GM21360 (cell line): ENCODE data around the gene SBK1.
"Not testable (repeated sequence)": the region's sequence is repeated elsewhere in the genome, so short reads cannot be mapped to it uniquely, and the experiment has no call there.

Source experiments
- ATAC-seq: cut with Tn5 transposase; IDR thresholded peaks from one replicate; pipeline ENCODE4 v1.9.1; 2021; ENCODE audit warnings: mild to moderate bottlenecking, moderate library complexity; ENCODE audit not compliant: unreplicated experiment

The SBK1 gene

GRCh38 chr16:28291651-28292626, at the start of gene SBK1:
SBK1 (plus strand) TSS chr16:28292525; CDS start chr16:28317392, 24,867 bp downstream.
- ATAC-seq, result peak; percentile 90

- not testable (repeated sequence) for ATAC-seq
Measured at GRCh38 chr16:28249483-28249882, 42.8 kb upstream of the SBK1 start.

GRCh38 chr16:28250999-28251398, 41.3 kb upstream of the SBK1 start:
- no peak for ATAC-seq

- ATAC-seq, result no peak
Measured at GRCh38 chr16:28254158-28254557, 38.2 kb upstream of the SBK1 start.

GRCh38 chr16:28255838-28256237, 36.5 kb upstream of the SBK1 start:
- ATAC-seq, result no peak

GRCh38 chr16:28257256-28257655, 35.1 kb upstream of the SBK1 start:
- ATAC-seq, result no peak

- ATAC-seq, result no peak
Measured at GRCh38 chr16:28258567-28258966, 33.8 kb upstream of the SBK1 start.

- no peak for ATAC-seq
Measured at GRCh38 chr16:28259091-28259780, 33.1 kb upstream of the SBK1 start.

GRCh38 chr16:28259781-28260150, 32.6 kb upstream of the SBK1 start:
- no peak for ATAC-seq

- no peak for ATAC-seq
Measured at GRCh38 chr16:28260193-28260592, 32.1 kb upstream of the SBK1 start.

- ATAC-seq, result no peak
Measured at GRCh38 chr16:28261942-28262341, 30.4 kb upstream of the SBK1 start.

- ATAC-seq, result no peak
Measured at GRCh38 chr16:28263305-28263704, 29.0 kb upstream of the SBK1 start.

GRCh38 chr16:28264656-28265055, 27.7 kb upstream of the SBK1 start:
- ATAC-seq, result no peak

- ATAC-seq, result no peak
Measured at GRCh38 chr16:28265822-28266221, 26.5 kb upstream of the SBK1 start.

GRCh38 chr16:28267356-28267755, 25.0 kb upstream of the SBK1 start:
- ATAC-seq, result no peak

GRCh38 chr16:28273511-28273910, 18.8 kb upstream of the SBK1 start:
- no peak for ATAC-seq

- ATAC-seq, result no peak
Measured at GRCh38 chr16:28274676-28275075, 17.6 kb upstream of the SBK1 start.

- ATAC-seq, result no peak
Measured at GRCh38 chr16:28276301-28276700, 16.0 kb upstream of the SBK1 start.

GRCh38 chr16:28277537-28278388, 14.6 kb upstream of the SBK1 start:
- ATAC-seq, result no peak

- no peak for ATAC-seq
Measured at GRCh38 chr16:28279006-28279405, 13.3 kb upstream of the SBK1 start.
